NCI-H187 treated with DMSO at 0.1 percent for 48 hours (cell line): ENCODE data around the gene CTSD.
"Not testable (repeated sequence)": the region's sequence is repeated elsewhere in the genome, so short reads cannot be mapped to it uniquely, and the experiment has no call there.

Experiments
- DNase-seq: peaks from one replicate; lab custom pipeline; 2025; lab: John Stamatoyannopoulos, UW

The CTSD gene

DNA sequence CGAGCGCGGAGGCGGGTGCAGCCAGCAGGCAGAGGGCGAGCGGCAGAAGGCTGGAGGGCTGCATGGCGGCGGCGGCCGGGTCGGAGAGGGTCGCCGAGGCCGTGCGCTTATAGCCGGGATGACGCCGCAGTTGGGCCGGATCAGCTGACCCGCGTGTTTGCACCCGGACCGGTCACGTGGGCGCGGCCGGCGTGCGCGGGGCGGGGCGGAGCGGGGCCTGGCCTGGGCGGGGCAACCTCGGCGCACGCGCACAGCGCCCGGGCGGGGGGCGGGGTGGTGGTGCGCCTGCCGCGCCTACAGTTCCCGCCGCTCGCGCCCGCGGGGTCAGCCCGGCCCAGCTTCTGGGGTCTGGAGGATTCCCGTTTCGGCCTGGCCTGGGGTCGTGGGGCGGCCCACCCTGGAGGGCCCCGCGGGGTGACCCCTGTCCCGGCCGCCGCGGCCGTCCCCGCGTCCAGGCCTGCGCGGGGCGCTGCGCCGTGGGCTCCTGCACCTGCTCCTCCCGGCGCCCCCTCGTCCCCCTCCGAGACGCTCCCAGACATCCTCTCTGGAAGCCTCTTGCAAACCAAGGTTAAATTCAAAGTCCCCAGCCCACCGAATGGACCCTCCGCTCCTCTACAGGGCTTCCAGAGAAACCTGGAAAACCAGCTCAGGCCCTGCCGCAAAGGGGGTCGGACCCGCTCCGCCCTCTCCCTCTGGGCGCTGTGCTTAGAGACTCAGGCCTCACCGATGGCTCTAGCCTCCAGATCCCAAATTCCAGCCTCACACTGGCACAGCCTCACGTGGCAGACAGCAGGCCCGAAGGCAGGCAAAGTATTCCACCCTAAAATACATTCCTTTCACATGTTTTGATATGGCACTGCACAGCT lies at the start of gene CTSD:
Gene CTSD (minus strand): TSS at position 132 of the 866 bp plus-strand sequence. CDS start 68 bp downstream, at position 64.
- DNase-seq = peak; percentile 26

DNA sequence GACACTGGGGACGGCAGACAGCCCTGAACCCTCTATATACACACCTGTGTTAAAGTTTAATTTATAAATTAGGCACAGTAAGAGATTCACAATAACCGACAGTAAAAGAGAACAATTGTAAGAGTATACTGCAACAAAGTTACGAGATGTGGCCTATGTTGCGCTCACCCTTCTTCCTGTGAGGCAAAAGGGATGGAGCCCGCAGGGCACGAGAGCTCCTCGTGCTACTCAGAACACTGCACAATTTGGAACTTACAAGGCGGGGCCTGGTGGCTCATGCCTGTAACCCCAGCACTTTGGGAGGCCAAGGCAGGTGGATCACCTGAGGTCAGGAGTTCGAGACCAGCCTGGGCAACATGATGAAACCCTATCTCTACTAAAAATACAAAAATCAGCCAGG lies 49.6 kb upstream of the CTSD start:
- DNase-seq = not testable (repeated sequence)

DNA sequence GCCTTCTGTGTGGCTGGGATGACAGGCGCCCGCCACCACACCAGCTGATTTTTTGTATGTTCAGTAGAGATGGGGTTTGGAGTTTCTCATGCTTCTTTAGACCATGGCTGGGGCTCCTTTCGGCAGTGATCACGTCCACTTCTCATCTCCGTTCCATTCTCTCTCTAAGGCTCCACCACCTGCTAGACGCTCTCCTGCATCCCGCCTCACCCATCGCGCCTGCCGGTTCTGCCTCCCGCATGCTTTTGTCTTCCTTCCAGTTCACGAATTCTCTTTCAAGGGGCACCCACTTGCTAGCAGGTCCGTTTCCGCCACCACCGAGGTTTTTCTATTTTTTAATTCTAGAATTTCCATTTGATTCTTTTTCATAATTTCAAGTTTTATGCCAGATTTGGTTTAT lies 49.1 kb upstream of the CTSD start:
- DNase-seq = no peak

DNA sequence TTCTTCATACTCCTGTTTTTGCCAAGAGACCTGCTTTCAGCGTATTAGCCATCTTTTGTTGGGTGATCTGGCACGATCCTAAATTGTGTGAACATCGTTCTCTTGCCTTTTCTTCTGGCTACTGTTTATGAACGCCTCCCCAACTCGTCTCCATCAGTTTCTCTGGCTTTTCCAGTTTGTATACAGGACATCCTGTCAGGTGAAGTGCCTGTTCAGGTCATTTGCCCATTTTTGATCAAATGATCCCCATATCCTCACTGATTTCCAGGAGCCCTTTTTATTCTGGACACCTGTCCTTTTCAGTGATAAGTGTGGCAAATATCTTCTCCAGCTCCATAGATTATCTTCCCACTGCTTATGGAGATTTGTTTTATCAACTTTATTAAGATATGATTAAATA lies 48.5 kb upstream of the CTSD start:
- no peak for DNase-seq

DNA sequence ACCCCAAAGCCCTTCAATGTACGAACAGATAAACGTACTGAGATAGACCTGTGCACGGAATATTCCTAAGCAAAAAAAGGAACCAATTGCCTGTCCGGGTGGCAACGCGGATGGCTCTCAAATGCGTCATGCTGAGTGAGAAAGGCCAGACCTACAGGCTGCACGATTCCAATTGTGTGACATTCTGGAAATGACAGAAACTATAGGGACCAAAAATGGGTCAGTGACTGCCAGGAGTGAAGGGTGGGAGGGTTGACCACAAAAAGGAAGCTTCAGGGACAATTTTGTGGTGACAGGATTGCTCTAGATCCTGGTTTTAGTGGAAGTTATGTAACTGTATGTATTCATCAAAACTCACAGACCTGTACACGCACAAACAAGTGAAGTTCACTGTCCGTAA lies 47.0 kb upstream of the CTSD start:
- no peak for DNase-seq

DNA sequence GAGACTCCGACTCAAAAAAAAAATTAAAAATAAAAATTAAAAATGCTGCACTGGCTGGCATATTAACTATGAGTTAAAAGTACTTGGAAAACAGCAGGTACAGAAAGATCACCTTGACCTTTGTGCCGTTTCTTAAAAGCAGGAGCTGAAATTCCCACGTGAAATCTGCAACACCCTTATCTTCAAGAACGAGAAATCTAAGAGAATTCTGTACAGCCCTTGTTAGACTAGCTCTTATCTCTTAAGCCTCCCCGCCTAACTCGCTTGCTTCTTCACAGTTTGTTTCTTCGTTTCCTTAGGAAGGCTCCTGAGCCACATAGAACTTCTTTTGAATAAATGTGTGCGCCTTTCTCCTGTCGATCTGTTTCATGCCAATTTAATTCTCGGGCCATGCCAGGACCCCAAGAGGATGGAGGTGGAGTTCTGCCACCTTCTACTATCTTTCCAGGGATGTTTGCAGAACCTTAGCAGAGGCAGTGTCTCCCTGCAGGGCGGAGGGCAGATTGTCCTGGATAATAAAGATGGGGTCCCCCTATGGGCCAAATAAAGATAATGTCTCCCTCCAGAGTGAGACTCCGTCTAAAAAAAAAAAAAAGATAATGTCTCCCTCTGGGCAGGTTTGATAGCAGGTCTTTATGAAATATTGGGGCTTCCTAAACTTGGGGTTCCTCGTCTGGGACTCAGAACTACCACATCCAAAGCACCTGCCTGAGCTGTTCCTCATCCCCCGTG lies 43.7 kb upstream of the CTSD start:
- DNase-seq = no peak

DNA sequence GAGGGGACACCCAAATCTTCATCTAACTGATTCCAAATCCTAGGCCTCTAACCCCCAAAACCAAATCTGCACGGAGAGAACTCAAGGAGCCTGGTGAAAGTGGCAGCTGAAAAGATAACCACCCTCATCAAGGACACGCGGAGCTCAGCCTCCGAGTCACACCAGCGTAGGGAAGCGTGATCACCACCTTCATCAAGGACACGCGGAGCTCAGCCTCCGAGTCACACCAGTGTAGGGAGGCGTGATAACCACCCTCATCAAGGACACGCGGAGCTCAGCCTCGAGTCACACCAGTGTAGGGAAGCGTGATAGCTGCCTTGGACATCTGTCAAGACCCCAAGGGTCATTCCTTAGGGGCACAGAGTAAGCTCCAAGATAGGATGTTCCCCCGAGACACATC lies 41.8 kb upstream of the CTSD start:
- DNase-seq = no peak

DNA sequence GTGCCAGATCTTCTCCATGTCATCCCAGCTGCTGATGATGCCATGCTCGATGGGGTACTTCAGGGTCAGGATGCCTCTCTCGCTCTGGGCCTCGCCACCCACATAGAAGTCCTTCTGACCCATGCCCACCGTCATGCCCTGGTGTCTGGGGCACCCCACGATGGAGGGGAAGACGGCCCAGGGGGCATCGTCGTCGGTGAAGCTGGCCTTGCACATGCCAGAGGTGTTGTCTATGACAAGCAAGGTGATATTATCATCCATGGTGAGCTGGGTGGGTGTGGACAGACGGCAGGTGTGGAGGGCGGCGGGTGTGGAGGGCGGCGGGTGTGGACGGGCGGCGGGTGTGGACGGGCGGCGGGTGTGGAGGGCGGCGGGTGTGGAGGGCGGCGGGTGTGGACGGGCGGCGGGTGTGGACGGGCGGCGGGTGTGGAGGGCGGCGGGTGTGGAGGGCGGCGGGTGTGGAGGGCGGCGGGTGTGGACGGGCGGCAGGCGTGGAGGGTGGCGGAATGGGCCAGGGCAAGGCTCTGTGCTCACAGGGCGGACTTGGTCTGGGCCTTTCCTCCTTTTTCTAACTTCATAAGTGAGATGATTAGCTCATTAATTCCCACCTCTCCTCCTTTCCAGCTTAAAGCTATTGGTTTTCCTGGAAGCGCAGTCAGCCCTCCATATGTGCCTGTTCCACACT lies 40.2 kb upstream of the CTSD start:
- DNase-seq = not testable (repeated sequence)

DNA sequence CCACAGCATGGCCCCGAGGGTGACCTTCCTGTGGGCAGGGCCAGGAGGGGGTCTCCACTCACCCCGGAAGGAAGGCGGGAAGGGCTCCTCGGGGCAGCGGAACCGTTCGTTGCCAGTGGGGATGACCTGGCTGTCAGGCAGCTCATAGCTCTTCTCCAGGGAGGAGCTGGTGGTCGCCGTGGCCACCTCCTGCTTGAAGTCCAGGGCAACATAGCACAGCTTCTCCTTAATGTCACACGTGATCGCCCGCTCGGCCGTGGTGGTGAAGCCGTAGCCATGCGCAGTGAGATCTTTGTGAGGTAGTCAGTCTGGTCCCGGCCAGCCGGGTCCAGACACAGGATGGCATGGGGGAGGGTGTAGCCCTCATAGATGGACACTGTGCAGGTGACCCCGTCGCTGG lies 39.5 kb upstream of the CTSD start:
- no peak for DNase-seq

DNA sequence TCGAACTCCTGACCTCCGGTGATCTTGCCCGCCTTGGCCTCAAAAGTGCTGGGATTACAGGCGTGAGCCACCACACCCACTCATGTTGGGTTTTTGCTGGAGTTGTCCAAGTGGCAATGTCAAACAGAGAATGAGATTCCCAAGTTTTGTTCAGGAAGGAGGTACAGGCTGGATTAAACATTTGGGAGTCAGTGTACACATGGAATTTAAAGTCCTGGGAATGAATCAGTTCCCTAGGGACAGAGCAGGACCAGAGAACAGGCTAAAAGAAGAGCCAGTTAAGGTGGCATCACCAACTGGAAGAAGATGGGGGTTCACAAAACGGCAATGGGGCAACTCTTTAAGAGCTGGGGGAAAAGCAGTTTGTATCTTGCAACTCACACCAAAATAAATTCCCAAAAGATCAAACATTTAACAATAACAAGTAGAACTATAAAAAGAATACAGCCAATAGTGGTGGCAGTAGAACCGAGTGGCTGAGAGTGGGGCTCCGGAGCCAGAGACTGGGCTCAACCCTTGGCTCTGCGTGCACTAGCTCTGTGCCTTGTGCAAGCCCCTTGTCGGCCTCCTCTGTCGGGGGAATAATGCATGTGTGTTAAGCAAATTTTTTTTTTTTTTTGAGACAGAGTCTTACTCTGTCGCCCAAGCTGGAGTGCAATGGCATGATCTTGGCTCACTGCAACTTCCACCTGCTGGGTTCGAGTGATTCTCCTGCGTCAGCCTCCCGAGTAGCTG lies 33.8 kb upstream of the CTSD start:
- no peak for DNase-seq

DNA sequence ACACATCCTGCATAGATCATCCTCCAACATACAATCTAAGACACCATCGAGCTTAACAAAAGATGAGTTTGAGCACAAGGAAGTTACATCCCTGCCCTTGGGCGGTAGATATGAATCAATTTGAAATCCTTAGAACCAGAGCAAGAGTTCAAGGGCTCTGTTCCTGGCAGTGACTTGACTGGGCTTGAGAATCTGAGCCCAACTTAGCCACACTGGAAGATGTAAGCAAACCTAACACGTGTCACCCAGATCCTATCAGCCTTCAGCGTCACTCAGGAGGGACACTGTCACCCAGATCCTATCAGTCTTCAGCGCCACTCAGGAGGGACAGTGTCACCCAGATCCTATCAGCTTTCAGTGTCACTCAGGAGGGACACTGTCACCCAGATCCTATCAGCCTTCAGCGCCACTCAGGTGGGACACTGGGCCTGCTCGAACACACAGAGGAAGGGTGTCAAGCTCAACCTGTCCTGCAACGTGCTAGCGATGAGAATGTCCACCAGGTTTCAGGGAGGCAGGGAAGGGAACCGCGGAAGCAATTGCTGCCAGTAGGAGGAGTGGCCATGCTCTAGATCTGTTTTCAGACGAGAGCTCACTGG lies 32.8 kb upstream of the CTSD start:
- DNase-seq = no peak

DNA sequence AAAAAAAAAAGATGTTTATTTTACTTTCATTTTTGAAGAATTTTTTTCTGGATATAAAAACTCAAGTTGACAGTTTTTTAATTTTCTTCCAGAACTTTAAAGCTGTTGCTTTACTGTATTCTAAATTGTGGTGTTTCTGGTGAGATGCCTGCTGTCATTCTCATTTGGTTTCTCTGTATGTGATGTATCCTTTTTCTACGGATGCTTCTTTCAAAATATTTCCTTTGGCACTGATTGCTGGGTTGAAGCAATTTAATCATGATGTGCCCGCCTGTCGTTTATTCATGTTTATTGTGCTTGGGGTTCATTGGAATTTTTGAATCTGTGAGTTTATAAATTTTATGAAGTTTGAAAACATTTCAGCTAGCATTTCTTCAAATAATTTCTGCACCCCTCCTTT lies 29.4 kb upstream of the CTSD start:
- no peak for DNase-seq

DNA sequence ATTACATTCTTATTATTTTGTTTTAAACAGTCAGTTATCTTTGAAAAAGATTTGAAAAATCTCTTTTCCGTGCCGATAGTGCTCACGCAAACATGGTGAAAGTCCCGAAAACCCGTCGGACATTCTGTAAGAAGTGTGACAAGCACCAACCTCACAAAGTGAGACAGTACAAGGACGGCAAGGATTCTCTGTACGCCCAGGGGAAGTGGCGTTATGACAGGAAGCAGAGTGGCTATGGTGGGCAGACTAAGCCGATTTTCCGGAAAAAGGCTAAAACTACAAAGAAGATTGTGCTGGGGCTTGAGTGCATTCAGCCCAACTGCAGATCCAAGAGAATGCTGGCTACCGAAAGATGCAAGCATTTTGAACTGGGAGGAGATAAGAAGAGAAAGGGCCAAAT lies 28.7 kb upstream of the CTSD start:
- no peak for DNase-seq

DNA sequence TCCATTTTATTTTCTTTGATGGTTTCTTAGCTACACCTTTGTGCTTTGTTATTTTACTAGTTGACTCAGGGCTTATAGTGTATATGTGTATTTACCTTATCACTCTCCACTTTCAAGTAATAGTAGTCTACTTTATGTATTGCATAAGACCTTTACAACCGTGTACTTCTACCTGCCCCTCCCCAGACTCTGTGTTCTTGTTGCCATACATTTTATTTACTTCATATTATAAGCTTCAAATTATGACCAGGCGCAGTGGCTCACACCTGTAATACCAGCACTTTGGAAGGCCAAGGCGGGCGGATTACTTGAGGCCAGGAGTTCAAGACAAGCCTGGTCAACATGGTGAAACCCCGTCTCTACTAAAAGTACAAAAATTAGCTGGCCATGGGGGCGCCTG lies 28.2 kb upstream of the CTSD start:
- no peak for DNase-seq

DNA sequence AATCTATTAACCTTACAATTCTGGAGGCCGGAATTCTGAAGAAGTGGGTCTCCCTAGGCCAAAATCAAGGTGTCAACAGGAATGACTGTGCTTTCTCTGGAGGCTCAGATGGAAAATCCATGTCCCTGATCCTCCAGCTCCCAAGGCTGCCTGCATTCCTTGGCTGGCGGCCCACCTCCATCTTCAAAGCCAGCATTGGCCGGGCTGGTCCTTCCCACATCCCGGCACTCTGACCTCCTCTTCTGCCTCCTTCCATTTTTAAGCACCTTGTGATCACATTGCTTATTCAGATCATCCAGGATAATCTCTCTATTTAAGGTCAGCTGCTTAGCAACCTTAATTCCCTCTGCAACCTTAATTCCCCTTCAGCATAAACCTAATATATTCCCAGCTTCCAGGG lies 22.7 kb upstream of the CTSD start:
- DNase-seq = no peak

DNA sequence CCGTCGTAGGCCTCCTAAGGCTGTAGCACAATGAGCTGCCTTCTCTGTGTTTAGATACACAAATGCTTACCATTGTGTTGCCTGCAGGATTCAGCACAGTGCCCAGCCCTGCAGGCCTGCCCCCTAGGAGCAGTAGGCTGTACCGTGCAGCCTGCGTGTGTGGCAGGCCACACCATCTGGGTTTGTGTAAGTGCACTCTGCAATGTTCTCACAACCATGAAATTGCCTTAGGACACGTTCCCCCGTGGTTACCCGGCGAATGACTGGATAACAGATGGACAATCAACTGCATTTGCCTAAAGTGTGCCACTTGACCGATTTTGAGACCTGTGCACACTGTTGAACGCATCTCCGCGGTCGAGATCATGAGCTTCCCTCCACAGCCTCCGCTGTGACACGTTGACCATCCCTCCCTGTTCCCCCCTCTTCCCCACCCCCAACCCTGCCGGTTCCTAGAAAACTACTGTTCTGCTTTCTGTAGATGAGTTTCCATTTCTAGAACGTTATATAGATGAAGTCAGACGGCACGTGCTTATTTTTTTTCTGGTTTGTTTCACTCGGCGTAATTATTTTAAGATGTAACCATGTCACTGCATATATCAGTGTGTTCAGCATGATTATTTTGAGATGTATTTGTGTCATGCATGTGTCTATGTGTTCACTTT lies 22.2 kb upstream of the CTSD start:
- no peak for DNase-seq

DNA sequence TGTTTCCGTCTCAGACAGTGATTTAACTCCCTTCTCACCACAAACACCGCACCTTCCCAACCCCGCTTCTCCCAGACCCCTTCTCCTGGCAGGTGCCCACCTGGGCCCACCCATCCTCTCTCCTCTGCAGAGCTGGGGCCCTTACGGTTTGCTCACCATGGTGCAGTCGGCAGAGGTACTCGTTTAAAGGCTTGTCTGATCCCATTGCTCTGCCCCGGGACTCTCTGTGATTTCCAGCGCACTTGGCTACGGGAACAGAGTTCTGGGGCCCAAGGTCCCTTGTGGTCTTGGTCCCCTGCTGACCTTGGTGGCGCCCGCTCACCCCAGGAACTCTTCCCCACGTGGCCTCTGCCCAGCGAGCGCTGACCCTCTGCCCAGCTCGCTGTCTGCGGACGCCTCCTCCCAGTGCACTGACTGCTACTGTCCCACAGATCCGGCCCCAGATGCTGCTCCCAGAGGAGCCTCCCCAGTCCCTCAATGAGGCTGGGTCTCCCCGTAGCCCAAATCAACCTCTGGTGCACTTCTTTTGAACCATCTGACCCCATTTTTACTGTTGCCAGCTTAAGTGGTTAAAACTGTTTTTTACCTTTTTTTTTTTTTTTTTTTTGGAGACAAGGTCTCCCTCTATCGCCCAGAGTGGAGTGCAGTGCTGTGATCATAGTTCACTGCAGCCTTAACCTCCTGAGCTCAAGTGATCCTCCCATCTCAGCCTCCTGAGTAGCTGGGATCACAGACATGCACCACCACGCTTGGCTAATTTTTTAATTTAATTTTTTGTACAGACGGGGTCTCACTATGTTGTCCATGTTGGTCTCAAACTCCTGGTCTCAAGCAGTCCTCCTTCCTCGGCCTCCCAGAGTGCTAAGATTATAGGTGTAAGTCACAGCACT lies 21.3 kb upstream of the CTSD start:
- no peak for DNase-seq

DNA sequence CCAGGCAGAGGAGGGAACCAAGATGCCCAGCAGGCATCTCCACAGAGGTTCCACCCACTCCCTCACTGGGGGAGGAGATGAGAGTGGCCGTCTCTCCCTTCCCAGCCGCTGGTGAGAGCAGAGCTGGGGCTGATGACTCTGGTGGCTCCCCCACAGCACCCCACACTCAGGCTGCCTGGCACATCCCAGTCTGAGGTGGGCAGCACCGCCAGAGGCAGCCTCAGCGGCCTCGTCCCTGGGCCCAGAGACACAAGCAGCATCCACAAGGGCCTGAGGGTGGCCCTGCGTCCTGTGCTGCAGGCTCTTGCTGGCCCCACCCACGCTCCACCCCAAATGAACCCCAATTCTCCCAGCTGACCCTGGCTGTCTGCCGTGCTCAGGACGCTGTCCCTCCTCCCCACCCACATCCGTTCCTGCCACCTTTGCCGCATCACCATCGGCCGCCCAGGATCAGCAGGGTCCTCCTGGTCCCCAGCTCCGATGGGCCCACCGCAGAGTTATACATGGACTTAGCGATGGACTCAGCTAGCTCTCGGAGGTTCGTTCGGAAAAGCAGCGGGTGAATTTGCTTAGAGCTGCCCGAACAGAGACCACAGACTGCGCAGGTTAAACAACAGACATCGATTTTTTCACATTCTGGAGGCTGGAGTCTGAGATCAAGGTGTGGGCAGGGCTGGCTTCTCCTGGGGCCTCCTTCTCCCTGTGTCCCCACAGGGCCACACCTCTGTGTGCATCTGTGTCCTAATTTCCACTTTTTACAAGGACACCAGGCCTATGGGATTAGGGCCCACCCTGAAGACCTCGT lies 20.2 kb upstream of the CTSD start:
- no peak for DNase-seq
